ENCODE results near the gene MORN1.

DNA sequence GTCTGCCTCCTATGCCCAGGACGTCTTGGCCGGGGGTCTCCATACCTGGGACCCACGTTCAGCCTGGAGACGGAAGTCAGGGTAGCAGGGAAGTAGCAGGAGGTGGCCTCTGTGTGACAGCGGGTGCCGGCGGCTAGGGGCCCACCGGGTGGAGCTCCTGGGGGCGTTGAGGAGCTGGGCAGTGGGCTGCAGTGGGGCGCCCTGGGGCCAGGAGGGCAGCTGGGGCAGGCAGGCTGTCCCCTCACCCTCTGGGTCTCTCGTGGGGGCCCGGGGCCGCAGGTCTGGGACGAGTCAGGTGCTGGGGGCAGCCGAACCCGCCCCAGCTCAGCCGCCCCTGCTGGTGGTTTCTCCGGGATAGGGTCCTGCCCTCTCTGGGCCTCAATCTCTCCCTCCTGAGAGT, 35.7 kb upstream of the MORN1 start:
- TF ChIP-seq, protein P1, sequence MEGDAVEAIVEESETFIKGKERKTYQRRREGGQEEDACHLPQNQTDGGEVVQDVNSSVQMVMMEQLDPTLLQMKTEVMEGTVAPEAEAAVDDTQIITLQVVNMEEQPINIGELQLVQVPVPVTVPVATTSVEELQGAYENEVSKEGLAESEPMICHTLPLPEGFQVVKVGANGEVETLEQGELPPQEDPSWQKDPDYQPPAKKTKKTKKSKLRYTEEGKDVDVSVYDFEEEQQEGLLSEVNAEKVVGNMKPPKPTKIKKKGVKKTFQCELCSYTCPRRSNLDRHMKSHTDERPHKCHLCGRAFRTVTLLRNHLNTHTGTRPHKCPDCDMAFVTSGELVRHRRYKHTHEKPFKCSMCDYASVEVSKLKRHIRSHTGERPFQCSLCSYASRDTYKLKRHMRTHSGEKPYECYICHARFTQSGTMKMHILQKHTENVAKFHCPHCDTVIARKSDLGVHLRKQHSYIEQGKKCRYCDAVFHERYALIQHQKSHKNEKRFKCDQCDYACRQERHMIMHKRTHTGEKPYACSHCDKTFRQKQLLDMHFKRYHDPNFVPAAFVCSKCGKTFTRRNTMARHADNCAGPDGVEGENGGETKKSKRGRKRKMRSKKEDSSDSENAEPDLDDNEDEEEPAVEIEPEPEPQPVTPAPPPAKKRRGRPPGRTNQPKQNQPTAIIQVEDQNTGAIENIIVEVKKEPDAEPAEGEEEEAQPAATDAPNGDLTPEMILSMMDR (IDR thresholded peaks at IDR 0.05; ENCODE audit: insufficient read depth, low read length, poor library complexity, severe bottlenecking): no peak
- no peak for TF ChIP-seq EZH2phosphoT487 (conservative IDR thresholded peaks at IDR 0.05; ENCODE audit: low read length)
